BJ (cell line): ENCODE measurements around the gene TOP2A. TPM values are rescaled to one million over a fixed set of nuclear protein-coding genes. Genes with fewer than 3 reads are reported as not detected.
A peak's percentile ranks its signal among the peaks of the same experiment; 100 is the strongest.

ENCODE experiments used
- CTCF ChIA-PET: fragments of 350-600 bp; formaldehyde crosslinking; extraction: SDS; loops from one replicate; lab custom pipeline; 2021; ENCODE audit warnings: antibody characterized with exemption, inconsistent platforms; lab: Yijun Ruan, JAX
- POLR2A ChIA-PET: fragments of 300-600 bp; sonication (Branson Sonifier 250); formaldehyde crosslinking; extraction: SDS; loops from one replicate; lab custom pipeline; 2021; ENCODE audit warnings: antibody characterized with exemption; lab: Charles Lee
- DNase-seq: peaks from one replicate; pipeline ENCODE4 v3.0.0-alpha.2; 2011; ENCODE audit warnings: low read depth
- H3K27me3 ChIP-seq: 2 replicates; pipeline ENCODE4 v1.6.0; 2011; ENCODE audit warnings: low read length; ENCODE audit not compliant: control insufficient read depth, insufficient read depth
- H3K36me3 ChIP-seq: 2 replicates; pipeline ENCODE4 v1.5.1; 2011; ENCODE audit warnings: low read length; ENCODE audit not compliant: control insufficient read depth, insufficient read depth
- H3K4me3 ChIP-seq: 2 replicates; pipeline ENCODE4 v1.5.1; 2011; ENCODE audit warnings: low read depth, mild to moderate bottlenecking, control low read depth, low read length
- polyA plus RNA-seq: library from polyadenylated mRNA; depleted of rRNA; stranded (reverse); fragments of >200 nt; gene quantifications from 2 replicates; pipeline ENCODE4 v1.2.3, GENCODE V29; 2011
- TF ChIP-seq, protein P1 (sequence below): IDR thresholded peaks from 2 replicates; pipeline ENCODE4 v1.5.1; 2011; ENCODE audit warnings: low read depth, mild to moderate bottlenecking, control low read depth, inconsistent platforms, low read length, moderate library complexity; ENCODE audit not compliant: insufficient read depth

Gene TOP2A
- polyA plus RNA-seq, 1 experiment: 31.8 TPM

DNA sequence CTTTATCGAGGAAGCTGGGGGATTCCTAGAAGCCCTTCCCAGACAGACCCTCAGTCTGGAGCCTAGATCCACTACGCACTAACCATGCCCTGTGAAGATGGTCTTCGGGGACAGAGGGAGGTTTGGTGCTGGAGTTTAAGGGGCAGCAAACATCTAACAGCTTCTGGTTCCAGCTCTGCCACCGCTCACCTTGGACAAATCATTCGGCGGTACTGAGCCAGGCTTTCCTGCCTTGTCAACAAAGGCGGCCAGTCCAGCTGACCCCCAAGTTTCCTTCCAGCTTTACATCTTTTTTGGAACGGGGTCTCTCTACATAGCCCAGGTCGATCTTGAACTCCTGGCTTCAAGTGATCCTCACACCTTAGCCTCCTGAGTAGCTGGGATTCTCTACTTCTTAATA is 52.8 kb downstream of the TOP2A start:
- no peaks in the 10 kb centered on the region for H3K27me3 ChIP-seq
- no peak for DNase-seq
- no peak overlapping the region for H3K4me3 ChIP-seq
- ChIA-PET CTCF (interaction anchor here (0.7 to 28.2 kb wide), 7 partner anchors 8 to 169 kb away, joined by 3 to 762 read pairs (median 8); partner anchors contain the start of gene RARA), POLR2A (no interaction called here)
- no peaks in the 10 kb centered on the region for H3K36me3 ChIP-seq
- TF ChIP-seq, protein P1, sequence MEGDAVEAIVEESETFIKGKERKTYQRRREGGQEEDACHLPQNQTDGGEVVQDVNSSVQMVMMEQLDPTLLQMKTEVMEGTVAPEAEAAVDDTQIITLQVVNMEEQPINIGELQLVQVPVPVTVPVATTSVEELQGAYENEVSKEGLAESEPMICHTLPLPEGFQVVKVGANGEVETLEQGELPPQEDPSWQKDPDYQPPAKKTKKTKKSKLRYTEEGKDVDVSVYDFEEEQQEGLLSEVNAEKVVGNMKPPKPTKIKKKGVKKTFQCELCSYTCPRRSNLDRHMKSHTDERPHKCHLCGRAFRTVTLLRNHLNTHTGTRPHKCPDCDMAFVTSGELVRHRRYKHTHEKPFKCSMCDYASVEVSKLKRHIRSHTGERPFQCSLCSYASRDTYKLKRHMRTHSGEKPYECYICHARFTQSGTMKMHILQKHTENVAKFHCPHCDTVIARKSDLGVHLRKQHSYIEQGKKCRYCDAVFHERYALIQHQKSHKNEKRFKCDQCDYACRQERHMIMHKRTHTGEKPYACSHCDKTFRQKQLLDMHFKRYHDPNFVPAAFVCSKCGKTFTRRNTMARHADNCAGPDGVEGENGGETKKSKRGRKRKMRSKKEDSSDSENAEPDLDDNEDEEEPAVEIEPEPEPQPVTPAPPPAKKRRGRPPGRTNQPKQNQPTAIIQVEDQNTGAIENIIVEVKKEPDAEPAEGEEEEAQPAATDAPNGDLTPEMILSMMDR: no peak

DNA sequence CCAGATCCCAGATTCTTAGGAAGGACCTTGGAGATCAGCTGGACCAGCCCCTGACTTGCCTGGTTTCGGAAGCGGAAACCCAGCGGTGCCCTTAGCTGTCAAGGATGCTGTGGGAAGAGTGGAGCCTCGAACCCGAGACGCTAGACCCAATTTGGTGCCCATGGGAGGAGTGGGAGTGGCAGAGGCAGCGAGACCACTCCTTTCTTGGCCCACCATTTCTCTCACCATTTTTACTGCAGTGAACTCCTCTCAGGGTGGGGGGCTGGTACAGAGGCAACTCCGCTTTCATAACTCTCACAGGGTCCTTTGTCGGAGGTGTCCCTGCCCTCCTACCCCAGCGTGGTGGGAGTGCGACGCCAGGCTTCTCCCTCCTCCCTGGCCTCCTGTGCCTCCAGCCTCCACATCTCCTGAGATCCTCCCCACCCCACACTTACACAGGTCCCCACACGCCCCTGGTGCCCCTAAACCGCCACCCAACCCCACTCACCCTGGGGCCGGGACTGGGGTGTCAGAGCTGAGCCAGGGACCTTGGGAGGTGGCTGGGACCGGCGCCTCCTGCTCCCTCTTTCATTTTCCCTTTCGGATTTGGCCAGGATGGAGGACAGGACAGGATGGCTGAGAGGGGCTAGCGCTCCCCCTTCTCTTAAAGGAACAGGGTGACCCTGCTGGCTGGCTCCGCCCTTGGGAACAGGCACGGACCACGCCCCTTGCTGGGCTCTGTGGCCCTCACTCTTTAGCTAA is 53.4 kb downstream of the TOP2A start, which contains the start of gene GJD3:
Gene GJD3 (minus strand): TSS at position 617 of the 741 bp plus-strand sequence. CDS start 922 bp downstream, outside the sequence.
- ChIA-PET POLR2A (no interaction called here), CTCF (interaction anchor here (0.7 to 28.2 kb wide), 10 partner anchors 10 to 1299 kb away, joined by 3 to 762 read pairs (median 6); partner anchors contain the start of gene RARA)
- peak within 1 kb of the TSS; percentile 43 for H3K4me3 ChIP-seq
- H3K36me3 ChIP-seq: no peaks in the 10 kb centered on the region
- no peaks in the 10 kb centered on the region for H3K27me3 ChIP-seq
- DNase-seq: no peak
- TF ChIP-seq, protein P1: no peak

DNA sequence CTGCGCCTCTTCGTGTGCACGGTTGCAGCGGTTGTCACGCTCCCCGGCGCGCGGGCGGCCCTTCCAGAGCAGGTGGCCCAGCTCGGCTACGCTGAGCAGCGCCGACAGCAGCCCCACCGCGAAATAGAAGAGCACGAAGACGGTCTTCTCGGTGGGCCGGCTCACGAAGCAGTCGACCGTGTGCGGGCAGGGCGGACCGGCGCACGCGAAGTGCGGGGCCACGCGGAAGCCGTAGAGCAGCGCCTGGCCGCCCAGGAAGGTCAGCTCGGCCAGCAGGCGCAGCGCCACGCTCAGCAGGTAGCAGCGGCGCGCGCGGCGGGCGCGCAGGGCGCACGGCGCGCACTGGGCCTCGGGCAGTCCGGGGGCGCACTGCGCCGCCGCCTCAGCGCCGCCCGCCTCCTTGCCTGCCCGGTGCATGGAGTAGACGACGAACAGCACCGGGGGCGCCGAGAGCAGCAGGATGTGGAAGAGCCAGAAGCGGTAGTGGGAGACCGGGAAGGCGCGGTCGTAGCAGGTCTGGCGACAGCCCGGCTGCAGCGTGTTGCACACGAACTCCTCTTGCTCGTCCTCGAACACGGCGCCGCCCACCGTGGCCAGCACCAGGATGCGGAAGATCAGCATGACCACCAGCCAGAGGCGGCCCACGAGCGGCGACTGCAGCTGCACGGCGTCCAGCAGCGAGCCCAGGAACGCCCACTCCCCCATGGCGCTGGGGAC is 54.4 kb downstream of the TOP2A start:
- H3K27me3 ChIP-seq: no peaks in the 10 kb centered on the region
- no peak for DNase-seq
- POLR2A ChIA-PET: no interaction called here
- no peaks in the 10 kb centered on the region for H3K36me3 ChIP-seq
- peak overlapping the region; percentile 43 for H3K4me3 ChIP-seq
- TF ChIP-seq, protein P1: no peak
- CTCF ChIA-PET: interaction anchor here (0.6 to 28.2 kb wide), 24 partner anchors 9 to 1300 kb away, joined by 3 to 762 read pairs (median 4); partner anchors contain the start of genes IGFBP4 and RARA

DNA sequence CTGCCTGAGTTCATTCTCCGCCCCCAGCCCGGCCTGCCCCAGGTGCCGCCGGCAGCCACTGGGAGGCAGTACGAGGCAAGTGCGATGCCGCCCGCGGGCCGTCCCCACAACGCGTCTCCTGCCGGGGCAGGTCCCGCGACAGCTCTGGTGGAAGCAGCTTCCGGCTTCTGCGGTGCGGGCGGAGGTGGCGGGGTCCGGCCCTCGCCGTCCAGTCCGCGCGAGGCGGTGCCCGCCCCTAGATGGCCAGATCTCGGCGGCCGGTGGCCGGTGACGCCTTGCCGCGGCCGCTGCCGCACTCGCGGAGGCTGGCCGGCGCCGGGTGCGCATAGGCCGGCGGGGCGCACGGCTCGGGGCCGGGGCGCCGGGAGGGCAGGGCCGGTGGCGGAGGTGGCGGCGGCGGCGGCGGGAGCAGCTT is 55.0 kb downstream of the TOP2A start:
- TF ChIP-seq, protein P1: peak; percentile 85
- POLR2A ChIA-PET: no interaction called here
- Histone ChIP-seq H3K27me3 (no peaks in the 10 kb centered on the region), H3K4me3 (peak overlapping the region; percentile 43), H3K36me3 (no peaks in the 10 kb centered on the region)
- no peak for DNase-seq
- CTCF ChIA-PET: interaction anchor here (0.6 to 28.2 kb wide), 23 partner anchors 10 to 1300 kb away, joined by 3 to 762 read pairs (median 4); partner anchors contain the start of genes IGFBP4 and RARA
